GM12878 (cell line): ENCODE data around the gene LPA. TPM values are rescaled to one million over a fixed set of nuclear protein-coding genes. Genes with fewer than 3 reads are reported as not detected.

Experiments used
- ATAC-seq: fragments of 200-7000 bp; cut with Tn5 transposase; 3 replicates; pipeline ENCODE4 v1.9.1; 2020; ENCODE audit warnings: mild to moderate bottlenecking, moderate library complexity
- BruUV-seq: library from RNA; stranded (reverse); fragments of 400-500 nt; replicated peaks from 2 replicates; lab custom pipeline; 2021; lab: Mats Ljungman, UMichigan
- CTCF ChIA-PET: fragments of 300-600 bp; sonication (Branson Sonifier 250); formaldehyde crosslinking; extraction: SDS; loops from one replicate; lab custom pipeline; 2021; ENCODE audit warnings: inconsistent platforms; lab: Yijun Ruan, JAX
- POLR2A ChIA-PET: fragments of 350-600 bp; formaldehyde crosslinking; extraction: SDS; loops from one replicate; lab custom pipeline; 2021; ENCODE audit warnings: inconsistent platforms; lab: Charles Lee
- RAD21 ChIA-PET: fragments of 300-600 bp; sonication (Branson Sonifier 250); formaldehyde crosslinking; loops from one replicate; lab custom pipeline; 2023; ENCODE audit warnings: antibody characterized with exemption; ENCODE audit not compliant: unreplicated experiment; lab: Charles Lee
- SMC1A ChIA-PET: fragments of 300-600 bp; sonication (Branson Sonifier 250); formaldehyde crosslinking; loops from one replicate; lab custom pipeline; 2023; ENCODE audit not compliant: unreplicated experiment, uncharacterized antibody; lab: Charles Lee
- DNase-seq: peaks from one replicate; pipeline ENCODE4 v3.0.0-alpha.2; 2011; ENCODE audit warnings: low read depth, low spot score
- FAIRE-seq: peaks from 3 replicates; lab custom pipeline; 2011; peaks lifted over from hg19 to GRCh38; lab: Jason Lieb, UNC
- H2AFZ ChIP-seq: 2 replicates; pipeline ENCODE4 v1.6.0; 2011; ENCODE audit warnings: low read depth, low read length, control low read depth; ENCODE audit not compliant: control insufficient read depth
- H3K27ac ChIP-seq: 2 replicates; pipeline ENCODE4 v1.5.1; 2011; ENCODE audit warnings: control low read depth; ENCODE audit not compliant: control insufficient read depth, insufficient read depth
- H3K27me3 ChIP-seq, 2 experiments: replicated peaks in 1 of 2; 2 replicates each; pipeline versions ENCODE4 v1.6.0 to v1.6.1; 2011; ENCODE audit warnings: low read length in 1 of 2; ENCODE audit not compliant: control insufficient read depth in 2 of 2, insufficient read depth in 2 of 2
- H3K36me3 ChIP-seq, 2 experiments: 2 replicates each; pipeline ENCODE4 v1.5.1; 2011; ENCODE audit warnings: low read length in 1 of 2; ENCODE audit not compliant: control insufficient read depth in 2 of 2, insufficient read depth in 2 of 2
- H3K4me1 ChIP-seq: 2 replicates; pipeline ENCODE4 v1.6.1; 2011; ENCODE audit warnings: mild to moderate bottlenecking, low read length, moderate library complexity, mixed read lengths; ENCODE audit not compliant: control insufficient read depth, insufficient read depth
- H3K4me2 ChIP-seq: 2 replicates; pipeline ENCODE4 v1.6.0; 2011; ENCODE audit warnings: control low read depth; ENCODE audit not compliant: control insufficient read depth, insufficient read depth
- H3K4me3 ChIP-seq: fragments of 200-600 bp; sonication (generic); 2 replicates; pipeline ENCODE4 v1.5.1; 2016
- H3K79me2 ChIP-seq: 2 replicates; pipeline ENCODE4 v1.6.0; 2011; ENCODE audit warnings: low read length; ENCODE audit not compliant: control insufficient read depth, insufficient read depth
- H3K9ac ChIP-seq: 2 replicates; pipeline ENCODE4 v1.8.0; 2011; ENCODE audit warnings: low read length, control low read depth, mixed read lengths; ENCODE audit not compliant: control insufficient read depth, insufficient read depth
- H3K9me3 ChIP-seq: replicated peaks from 3 replicates; pipeline ENCODE4 v1.5.1; 2011; ENCODE audit warnings: mild to moderate bottlenecking, low read length; ENCODE audit not compliant: control insufficient read depth, insufficient read depth
- H4K20me1 ChIP-seq: 2 replicates; pipeline ENCODE4 v1.6.0; 2011; ENCODE audit not compliant: control insufficient read depth, insufficient read depth
- CTCF ChIP-seq, 3 experiments: IDR thresholded peaks in 2 of 3; conservative IDR thresholded peaks in 1 of 3; 2 replicates each; pipeline ENCODE4 v1.5.1; 2011; ENCODE audit warnings: low read depth in 3 of 3, low read length in 3 of 3, mild to moderate bottlenecking in 3 of 3, control low read depth in 2 of 3, moderate library complexity in 2 of 3, inconsistent platforms in 1 of 3, mixed read lengths in 1 of 3; ENCODE audit not compliant: control insufficient read depth in 2 of 3, insufficient read depth in 1 of 3; ENCODE audit errors: extremely low read depth in 1 of 3
- EZH2 ChIP-seq: IDR thresholded peaks from 2 replicates; pipeline ENCODE4 v1.6.1; 2012; ENCODE audit warnings: low read depth, mild to moderate bottlenecking, control low read depth, inconsistent platforms, low read length, borderline replicate concordance; ENCODE audit not compliant: control insufficient read depth
- MEF2B ChIP-seq: fragments of 450-650 bp; IDR thresholded peaks from 2 replicates; pipeline ENCODE4 v1.6.1; 2018; ENCODE audit warnings: mild to moderate bottlenecking, moderate library complexity; ENCODE audit not compliant: partially characterized antibody, poor library complexity, severe bottlenecking
- POLR2AphosphoS2 ChIP-seq: IDR thresholded peaks from 2 replicates; pipeline ENCODE4 v1.6.1; 2011; ENCODE audit warnings: low read depth, mild to moderate bottlenecking, low read length, improper control_type of control experiment, moderate library complexity
- TAF1 ChIP-seq: IDR thresholded peaks from 2 replicates; pipeline ENCODE4 v1.6.1; 2011; ENCODE audit warnings: mild to moderate bottlenecking, low read depth, low read length, borderline replicate concordance
- YY1 ChIP-seq: IDR thresholded peaks from 2 replicates; pipeline ENCODE4 v1.6.1; 2011; ENCODE audit warnings: low read depth, mild to moderate bottlenecking, low read length
- WGBS: methylation state at CpG from one replicate; pipeline ENCODE4 v1.1.6; 2016; ENCODE audit warnings: low lambda C conversion rate; ENCODE audit not compliant: insufficient replicate concordance, insufficient coverage; ENCODE audit errors: missing lambda C conversion rate; 5-methylcytosine and 5-hydroxymethylcytosine counted together
- in situ Hi-C: fragments of 300-500 bp; cut with MboI; formaldehyde crosslinking; loops from 9 replicates; pipeline ENCODE4 v1.14.3; 2018; ENCODE audit warnings: mixed read lengths
- intact Hi-C: fragments of 100-400 bp; cut with micrococcal nuclease; formaldehyde crosslinking; loops from one replicate; pipeline ENCODE4 v1.14.2; 2022; ENCODE audit not compliant: unreplicated experiment
- polyA plus RNA-seq, 11 experiments: library from polyadenylated mRNA; depleted of rRNA in 4 of 11; unstranded in 6 of 11; stranded (reverse) in 5 of 11; fragments of >200 nt; fragmentation: Nextera tagmentation in 4 of 11; fragmentation: Illumina TruSeq in 1 of 11; extraction: Ambion mirVana in 4 of 11; extraction: Trizol in 1 of 11; gene quantifications; 1 replicate in 1 of 11; 2 replicates in 10 of 11; pipeline versions ENCODE4 v1.2.1 to v1.2.3, GENCODE V29; 2011 to 2016; ENCODE audit warnings: inconsistent platforms in 2 of 11, missing spikeins in 2 of 11, low read depth in 1 of 11
- total RNA-seq, 4 experiments: library from RNA; depleted of rRNA in 3 of 4; stranded (reverse); fragments of >200 nt in 3 of 4; fragmentation: Illumina TruSeq in 1 of 4; extraction: Trizol in 1 of 4; gene quantifications; 2 replicates each; pipeline versions ENCODE4 v1.2.1 to v1.2.3, GENCODE V29; 2013 to 2021

LPA gene
- total and polyA plus RNA-seq, 10 of the 15 experiments (the other 5 are each of a cell fraction or from before 2014, with no cell fraction given), result 0.03 to 2.8 (median 0.57) TPM

- H3K9ac ChIP-seq, result no peak overlapping the region
- no peaks in the 10 kb centered on the region for H4K20me1 ChIP-seq
- ChIA-PET POLR2A (no interaction called here), CTCF (no interaction called here), RAD21 (interaction anchor here (0.7 kb wide), 1 partner anchor 42 kb away, joined by 3 read pairs; no protein-coding TSS in a partner anchor), SMC1A (interaction anchor here (0.7 kb wide), 1 partner anchor 1057 kb away, joined by 3 read pairs; no protein-coding TSS in a partner anchor)
- no peaks in the 10 kb centered on the region for H3K79me2 ChIP-seq
- H3K36me3 ChIP-seq, result no peaks in the 10 kb centered on the region
- no TSS peak for BruUV-seq
- H3K4me2 ChIP-seq, result no peak overlapping the region
- TF ChIP-seq MEF2B (no peak), EZH2 (no peak), YY1 (no peak), TAF1 (no peak), POLR2AphosphoS2 (no peak), CTCF (IDR thresholded peaks at IDR 0.05 in 2 of 3, conservative IDR thresholded peaks at IDR 0.05 in 1 of 3; ENCODE audit: control insufficient read depth in 2 of 3, extremely low read depth in 1 of 3, insufficient read depth in 1 of 3, low read depth in 3 of 3, low read length in 3 of 3) (peak in 2 of 3 experiments; percentile 23 to 34; a peak in 2 of 6 replicates)
- H3K9me3 ChIP-seq, result no peaks in the 10 kb centered on the region
- H3K4me3 ChIP-seq, result no peak overlapping the region
- FAIRE-seq (no peak), ATAC-seq (no peak), DNase-seq (no peak)
- no peak overlapping the region for H2AFZ ChIP-seq
- H3K27ac ChIP-seq, result no peak overlapping the region
- H3K4me1 ChIP-seq, result no peaks in the 10 kb centered on the region
- intact Hi-C loops, result no loop called here
- WGBS, result 70% methylated on average over 5 of the region's 5 CpGs
- in situ Hi-C loops, result no loop called here
- no peaks in the 10 kb centered on the region; a peak in 1 of 4 replicates for H3K27me3 ChIP-seq
These were observed 28.4 kb upstream of the LPA start for GRCh38 chr6:160692369-160692959.
